WTC11 (cell line): Measurements from ENCODE around the gene SPDEF.

Source experiments
- FOXP1 ChIP-seq: sonication (generic); formaldehyde crosslinking; IDR thresholded peaks from 2 replicates; pipeline ENCODE4 v1.8.0; 2022; ENCODE audit warnings: missing genetic modification reagents, mild to moderate bottlenecking, moderate library complexity, borderline replicate concordance
- SP1 ChIP-seq: sonication (generic); formaldehyde crosslinking; conservative IDR thresholded peaks from 2 replicates; pipeline ENCODE4 v1.8.1; 2022; ENCODE audit warnings: missing genetic modification reagents
- TF ChIP-seq, protein P1 (sequence below): fragments of 200-600 bp; IDR thresholded peaks from 2 replicates; pipeline ENCODE4 v1.8.0; 2022; ENCODE audit warnings: antibody characterized with exemption
- TF ChIP-seq, protein P2 (sequence below): sonication (generic); formaldehyde crosslinking; IDR thresholded peaks from 2 replicates; pipeline ENCODE4 v1.8.0; 2023; ENCODE audit warnings: missing genetic modification reagents
- TF ChIP-seq, protein P3 (sequence below): sonication (generic); formaldehyde crosslinking; IDR thresholded peaks from 2 replicates; pipeline ENCODE4 v1.8.0; 2022; ENCODE audit warnings: mild to moderate bottlenecking, missing genetic modification reagents

DNA sequence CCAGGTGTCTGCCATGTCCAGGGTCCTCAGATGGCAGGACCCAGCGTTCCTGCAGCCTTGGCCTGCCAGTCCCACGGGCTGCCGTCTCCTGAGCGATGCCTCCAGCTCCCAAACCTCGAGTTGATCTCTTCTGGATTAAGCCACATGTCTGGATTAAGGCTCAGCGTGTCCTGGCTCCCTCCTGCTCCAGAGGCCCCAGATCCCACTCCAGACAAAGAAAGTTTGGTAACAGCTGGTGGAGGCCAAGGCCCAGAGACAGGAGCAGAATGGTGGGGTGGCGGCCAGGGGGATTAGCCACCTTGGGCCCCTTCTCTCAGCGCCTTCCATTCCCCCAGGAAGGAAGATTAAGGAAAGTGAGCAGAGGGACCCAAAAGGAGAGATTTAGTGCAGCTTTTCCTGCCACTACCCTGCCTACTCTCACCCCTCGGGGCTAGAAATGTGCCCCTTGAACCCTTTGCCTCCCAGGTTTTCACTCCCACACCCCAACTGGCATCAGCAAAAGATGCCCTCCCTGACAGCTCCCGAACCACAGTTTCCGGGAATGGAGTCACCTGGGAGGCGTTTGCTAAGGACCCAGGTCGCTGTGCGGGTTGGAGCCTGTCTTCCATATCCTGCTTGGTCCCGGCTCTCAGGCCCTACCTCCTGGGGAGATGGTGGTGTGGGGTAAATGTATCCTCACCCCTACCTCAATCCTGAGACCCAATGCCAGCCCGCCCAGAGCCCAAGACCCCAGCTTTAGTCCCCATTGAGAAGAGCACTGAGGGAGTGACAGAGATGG, 6.9 kb downstream of the SPDEF start:
- TF ChIP-seq, protein P1, sequence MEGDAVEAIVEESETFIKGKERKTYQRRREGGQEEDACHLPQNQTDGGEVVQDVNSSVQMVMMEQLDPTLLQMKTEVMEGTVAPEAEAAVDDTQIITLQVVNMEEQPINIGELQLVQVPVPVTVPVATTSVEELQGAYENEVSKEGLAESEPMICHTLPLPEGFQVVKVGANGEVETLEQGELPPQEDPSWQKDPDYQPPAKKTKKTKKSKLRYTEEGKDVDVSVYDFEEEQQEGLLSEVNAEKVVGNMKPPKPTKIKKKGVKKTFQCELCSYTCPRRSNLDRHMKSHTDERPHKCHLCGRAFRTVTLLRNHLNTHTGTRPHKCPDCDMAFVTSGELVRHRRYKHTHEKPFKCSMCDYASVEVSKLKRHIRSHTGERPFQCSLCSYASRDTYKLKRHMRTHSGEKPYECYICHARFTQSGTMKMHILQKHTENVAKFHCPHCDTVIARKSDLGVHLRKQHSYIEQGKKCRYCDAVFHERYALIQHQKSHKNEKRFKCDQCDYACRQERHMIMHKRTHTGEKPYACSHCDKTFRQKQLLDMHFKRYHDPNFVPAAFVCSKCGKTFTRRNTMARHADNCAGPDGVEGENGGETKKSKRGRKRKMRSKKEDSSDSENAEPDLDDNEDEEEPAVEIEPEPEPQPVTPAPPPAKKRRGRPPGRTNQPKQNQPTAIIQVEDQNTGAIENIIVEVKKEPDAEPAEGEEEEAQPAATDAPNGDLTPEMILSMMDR: no peak
- TF ChIP-seq, protein P2, sequence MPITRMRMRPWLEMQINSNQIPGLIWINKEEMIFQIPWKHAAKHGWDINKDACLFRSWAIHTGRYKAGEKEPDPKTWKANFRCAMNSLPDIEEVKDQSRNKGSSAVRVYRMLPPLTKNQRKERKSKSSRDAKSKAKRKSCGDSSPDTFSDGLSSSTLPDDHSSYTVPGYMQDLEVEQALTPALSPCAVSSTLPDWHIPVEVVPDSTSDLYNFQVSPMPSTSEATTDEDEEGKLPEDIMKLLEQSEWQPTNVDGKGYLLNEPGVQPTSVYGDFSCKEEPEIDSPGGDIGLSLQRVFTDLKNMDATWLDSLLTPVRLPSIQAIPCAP (CRISPR knock-in tag): no peak
- TF ChIP-seq FOXP1 (no peak), SP1 (no peak)
- TF ChIP-seq, protein P3, sequence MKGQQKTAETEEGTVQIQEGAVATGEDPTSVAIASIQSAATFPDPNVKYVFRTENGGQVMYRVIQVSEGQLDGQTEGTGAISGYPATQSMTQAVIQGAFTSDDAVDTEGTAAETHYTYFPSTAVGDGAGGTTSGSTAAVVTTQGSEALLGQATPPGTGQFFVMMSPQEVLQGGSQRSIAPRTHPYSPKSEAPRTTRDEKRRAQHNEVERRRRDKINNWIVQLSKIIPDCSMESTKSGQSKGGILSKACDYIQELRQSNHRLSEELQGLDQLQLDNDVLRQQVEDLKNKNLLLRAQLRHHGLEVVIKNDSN (CRISPR knock-in tag): no peak
